HG03378 (cell line): ENCODE measurements around the gene NINL.

Experiments
- ATAC-seq: cut with Tn5 transposase; IDR thresholded peaks from one replicate; pipeline ENCODE4 v1.9.1; 2021; ENCODE audit warnings: mild to moderate bottlenecking, moderate library complexity; ENCODE audit not compliant: unreplicated experiment

NINL gene

DNA sequence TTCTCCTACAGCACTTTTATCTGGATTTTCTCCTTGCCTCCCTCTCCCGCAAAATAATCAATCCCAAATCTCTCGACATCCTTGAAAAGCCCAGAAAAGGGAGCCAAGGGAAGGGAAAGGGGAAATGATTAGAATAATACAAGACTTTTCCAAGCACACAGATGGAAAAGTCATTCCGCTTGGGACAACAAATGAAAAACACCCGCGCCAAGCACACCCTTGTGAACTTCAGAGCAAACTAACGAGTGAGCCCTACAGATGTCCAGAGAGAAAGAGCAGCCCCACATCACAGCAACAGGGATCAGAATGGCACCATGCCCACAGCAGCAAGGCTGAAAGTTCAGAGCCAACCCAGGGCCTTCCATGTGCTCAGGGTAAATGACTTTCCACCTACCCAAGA, 49.6 kb downstream of the NINL start:
- ATAC-seq = no peak

DNA sequence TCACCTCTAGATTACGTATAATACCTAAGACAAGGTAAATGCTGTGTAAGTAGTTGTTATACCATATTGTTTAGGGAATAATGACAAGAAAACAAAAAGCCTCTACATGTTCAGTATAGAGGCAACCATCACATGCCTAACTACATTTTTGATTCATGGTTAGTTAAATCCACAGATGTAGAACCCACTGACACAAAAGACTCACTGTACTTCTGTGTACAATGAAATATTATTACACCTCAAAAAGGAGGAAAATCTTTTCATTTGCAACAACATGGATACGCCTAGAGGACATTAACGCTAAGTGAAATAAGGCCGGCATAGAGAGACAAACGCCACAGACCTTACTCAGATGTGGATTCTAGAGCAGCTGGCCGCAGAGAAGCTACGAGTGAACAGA, 50.5 kb downstream of the NINL start:
- no peak for ATAC-seq

DNA sequence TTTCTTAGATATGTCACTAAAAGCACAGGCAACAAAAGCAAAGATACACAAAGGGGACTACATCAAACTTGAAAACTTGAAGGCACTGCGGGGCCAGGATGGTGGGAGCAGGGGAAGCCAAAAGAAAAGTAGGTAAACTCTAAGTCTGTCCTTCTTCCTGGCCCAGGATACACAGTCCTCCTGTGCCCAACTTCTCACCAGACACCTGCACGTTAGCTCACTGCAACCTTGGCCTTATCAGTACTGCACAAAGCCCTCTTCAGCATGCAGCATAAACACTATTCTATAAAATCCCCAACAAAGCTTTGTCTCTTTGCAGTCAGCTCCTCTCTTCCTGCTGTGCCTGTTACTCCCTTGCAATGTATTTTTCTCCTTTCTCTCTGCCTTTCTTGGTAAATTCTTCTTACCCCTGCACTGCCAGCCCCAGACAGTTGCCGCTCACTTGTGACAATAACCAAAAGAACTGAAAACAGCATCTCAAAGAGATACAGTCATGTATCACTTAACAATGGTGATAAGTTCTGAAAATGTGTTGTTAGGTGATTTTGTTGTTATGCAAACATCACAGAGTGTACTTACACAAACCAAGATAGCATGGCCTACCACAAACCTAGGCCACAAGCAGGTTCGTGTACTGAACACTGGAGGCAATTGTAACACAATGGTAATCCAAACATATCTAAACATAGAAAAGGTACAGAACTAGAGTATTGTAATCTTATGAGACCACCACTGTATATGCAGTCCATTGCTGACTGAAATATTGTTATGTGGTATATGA, 51.2 kb downstream of the NINL start:
- ATAC-seq = no peak

DNA sequence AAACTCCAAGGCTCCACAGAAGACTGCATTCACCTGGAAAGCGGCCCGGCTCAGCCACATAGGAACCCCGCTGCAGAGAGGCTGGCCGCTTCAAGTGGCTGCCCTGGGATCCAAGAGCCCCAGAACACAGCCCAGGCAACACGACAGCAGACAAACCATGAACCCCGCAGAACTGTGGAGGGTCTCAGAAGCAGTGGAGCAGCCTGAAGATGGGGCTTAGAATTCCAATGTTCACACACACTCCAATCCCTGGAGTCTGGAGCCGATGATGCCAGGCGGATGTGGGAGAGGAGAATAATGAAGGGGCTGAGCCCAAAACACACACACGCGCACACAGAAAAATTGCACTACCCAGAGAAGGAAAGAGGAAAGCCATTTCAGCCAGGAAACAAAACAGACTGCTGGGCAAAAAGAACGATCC, 52.4 kb downstream of the NINL start:
- no peak for ATAC-seq

DNA sequence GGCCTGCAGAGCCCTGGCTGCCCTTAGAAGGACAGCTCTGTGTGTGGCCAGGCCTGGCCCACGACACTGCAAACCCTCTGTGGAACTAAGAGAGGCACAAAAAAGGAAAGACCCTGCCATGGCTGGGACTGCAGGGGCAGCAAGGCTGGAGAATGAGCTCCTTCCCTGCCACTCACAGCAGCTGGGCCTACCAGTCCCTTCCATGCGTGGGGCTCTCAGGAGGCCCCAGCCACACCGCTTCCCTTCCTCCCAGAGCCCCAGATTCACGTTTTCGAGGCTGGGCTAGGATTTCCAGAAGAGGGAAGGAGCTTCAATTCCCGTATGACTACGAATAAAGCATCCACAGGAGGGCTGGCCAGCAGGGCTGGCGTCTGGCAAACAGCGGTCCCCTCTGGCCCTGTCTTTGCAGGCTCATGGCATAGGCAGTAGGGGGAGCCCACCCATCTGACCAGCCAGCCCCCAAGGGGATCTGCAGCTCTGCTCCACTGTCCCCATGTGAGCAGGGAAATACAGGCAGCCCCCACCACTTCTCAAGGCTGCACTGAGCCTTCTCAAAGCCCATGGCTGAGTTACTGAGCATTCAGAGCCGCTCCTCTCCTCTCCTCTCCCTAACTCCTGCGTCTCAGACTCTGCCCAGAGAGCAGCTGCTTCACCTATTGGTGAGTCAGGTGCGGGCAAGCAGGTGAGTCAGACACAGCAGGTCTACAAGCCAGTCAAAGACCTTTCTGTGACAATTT, 53.1 kb downstream of the NINL start:
- no peak for ATAC-seq

DNA sequence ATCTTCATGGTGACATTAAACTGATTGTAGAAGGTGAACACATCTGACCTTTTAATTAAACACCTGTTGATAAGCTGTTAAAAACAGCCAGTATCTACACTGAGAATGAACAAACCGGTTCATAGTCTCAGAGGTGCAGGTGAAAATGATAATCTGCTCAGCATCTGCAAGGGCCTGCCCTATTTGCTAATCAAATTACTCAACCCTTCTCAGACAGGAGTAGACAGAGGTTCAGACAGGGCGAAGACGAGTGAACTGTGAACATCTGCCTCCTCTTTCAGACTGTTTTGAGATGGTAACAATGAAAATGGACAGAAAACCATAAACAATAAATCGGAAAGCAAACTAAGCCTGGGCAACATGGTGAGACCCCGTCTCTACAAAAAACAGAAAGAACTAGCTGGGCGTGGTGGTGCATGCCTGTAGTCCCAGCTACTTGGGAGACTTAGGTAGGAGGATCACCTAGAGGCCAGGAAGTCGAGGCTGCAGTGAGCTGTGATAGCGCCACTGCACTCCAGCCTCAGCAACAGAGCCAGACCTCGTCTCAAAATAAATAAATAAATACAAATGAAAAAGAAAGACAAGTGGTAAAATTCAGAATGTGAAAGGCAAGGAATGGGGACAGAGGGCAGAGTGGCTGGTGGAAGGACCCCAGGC, 55.9 kb downstream of the NINL start:
- no peak for ATAC-seq

DNA sequence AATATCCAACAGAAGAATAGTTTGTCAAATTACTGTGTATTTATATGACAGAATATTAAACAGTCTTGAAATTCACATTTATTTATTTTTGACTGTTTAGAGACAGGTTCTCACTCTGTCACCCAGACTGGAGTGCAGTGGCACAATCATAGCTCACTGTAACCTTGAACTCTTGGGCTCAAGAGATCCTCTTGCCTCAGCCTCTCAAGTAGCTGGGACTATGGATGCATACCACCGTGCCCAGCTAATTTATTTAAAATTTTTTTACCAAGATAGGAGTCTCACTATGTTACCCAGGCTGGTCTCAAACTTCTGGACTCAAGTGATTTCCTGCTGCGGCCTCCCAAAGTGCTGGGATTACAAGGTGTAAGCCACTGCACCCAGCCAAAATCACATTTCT, 57.4 kb downstream of the NINL start:
- no peak for ATAC-seq

DNA sequence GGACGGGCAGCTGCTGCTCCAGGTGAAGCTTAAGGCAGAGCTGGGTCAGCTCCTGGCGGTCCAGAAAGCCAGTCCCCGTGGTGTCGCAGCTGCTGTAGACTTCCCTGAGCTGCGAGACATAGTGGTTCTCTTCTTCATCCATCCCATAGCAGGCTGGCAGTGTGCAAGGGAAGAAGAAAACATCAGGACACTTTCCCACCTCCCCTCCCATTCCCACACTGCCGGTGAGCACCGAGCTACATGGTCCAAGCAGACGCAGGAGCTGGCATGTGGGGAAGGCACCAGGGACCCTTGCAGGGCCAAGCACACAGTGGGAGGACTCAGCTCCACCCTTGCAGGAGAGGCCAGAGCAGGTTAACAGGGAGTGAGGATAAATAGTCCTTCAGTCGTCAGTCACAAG, 58.9 kb downstream of the NINL start:
- no peak for ATAC-seq

DNA sequence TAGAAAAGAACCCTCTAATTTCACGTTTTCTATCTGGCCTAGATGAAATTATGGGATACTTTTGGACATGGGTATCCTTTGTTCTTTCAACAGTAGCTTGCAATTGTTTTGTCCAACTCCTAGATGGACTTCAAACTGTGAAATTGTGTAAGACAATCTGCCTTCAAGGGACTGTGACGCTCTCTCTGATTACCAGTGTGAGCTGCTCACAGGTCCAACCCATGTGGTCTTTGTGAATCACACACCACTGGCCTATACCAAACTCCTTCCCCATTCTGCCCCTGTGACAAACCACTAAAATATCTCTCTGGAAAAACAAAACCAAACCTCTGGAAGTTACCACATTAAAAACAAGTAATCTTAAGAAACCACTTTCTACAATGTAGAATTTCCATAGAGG, 59.5 kb downstream of the NINL start:
- ATAC-seq = no peak

DNA sequence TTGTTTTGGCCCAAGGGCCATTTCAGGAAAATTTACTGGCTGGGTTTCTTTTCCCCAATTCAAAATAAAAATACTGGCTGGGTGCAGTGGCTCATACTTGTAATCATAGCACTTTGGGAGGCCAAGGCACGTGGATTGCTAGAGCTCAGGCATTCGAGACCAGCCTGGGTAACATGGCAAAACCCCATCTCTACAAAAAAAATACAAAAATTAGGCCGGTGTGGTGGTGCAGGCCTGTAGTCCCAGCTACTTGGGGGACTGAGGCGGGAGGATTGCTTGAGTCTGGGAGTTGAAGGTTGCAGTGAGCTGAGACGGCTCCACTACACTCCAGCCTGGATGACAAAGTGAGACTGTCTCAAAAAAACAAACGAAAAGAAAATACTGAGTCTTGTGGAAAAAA, 60.0 kb downstream of the NINL start:
- no peak for ATAC-seq

DNA sequence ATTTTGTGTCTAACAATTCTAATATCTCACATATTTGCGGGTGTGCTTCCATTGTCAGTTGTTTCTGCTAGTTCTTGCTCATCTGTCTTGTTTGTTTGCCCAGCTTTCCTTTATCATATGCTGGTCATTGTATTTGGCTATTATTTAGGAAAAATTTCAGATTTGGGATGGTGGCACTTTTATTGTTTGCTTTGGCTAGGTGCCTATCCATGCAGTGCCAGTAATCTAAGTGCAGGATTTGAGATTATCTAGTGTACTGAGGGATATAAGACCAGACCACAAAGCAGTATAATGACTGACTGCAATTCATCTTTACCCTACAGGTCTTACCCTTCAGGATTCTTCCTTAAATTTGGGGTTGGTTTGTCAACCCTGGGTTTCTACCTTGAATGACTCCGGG, 63.9 kb downstream of the NINL start:
- ATAC-seq = no peak

DNA sequence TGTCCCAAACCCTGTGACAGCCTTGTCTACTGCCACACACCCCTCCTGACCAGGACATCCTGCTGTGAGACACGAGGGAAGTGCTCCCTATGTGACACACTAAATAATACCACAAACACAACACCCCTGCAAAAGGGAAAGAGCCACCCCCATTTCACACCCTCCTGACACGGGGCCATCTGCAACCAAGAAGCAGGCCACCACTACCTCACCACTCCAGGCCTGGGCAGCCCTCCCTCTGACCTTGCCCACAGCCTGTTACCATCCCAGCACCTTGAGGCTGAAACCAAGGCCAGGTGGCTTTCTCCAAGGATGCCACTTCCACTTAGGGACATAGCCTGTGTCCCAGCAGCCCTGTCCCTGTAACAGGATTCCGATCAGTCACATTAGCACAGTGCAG, 68.2 kb downstream of the NINL start:
- no peak for ATAC-seq

DNA sequence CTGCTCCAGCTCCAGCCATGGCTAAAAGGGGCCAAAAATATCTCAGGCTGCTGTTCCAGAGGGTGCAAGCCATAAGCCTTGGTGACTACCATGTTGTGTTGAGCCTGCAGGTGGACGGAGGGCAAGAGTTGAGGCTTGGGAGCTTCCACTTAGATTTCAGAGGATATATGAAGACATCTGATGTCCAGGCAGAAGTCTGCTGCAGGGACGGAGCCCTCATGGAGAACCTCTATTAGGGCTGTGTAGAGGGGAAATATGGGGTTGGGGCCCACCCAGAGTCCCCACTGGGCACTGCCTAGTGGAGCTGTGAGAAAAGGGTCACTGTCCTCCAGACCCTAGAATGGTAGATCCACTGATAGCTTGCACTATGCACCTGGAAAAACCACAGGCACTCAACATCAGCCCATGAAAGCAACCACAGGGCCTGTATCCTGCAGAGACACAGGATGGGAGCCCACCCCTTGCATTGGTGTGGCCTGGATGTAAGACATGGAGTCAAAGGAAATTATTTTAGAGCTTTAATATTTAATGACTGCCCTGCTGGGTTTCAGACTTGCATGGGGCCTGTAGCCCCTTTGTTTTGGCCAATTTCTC, 70.5 kb downstream of the NINL start:
- ATAC-seq = no peak

DNA sequence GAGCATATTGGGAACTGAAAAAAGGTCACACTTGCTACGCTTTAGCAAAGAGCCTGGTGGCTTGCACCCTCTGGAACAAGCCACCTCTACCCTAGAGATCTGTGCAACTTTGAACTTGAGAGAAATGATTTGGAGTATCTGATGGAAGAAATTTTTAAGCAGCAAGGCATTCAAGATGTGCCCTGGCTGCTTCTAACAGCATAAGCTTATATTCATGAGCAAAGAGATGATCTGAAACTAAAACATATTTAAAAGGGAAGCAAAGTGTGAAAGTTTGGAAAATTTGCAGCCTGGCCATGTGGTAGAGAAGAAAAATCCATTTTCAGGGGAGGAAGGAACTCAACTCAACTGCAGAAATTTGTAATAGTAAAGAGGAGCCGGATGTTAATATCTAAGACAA, 71.1 kb downstream of the NINL start:
- no peak for ATAC-seq

DNA sequence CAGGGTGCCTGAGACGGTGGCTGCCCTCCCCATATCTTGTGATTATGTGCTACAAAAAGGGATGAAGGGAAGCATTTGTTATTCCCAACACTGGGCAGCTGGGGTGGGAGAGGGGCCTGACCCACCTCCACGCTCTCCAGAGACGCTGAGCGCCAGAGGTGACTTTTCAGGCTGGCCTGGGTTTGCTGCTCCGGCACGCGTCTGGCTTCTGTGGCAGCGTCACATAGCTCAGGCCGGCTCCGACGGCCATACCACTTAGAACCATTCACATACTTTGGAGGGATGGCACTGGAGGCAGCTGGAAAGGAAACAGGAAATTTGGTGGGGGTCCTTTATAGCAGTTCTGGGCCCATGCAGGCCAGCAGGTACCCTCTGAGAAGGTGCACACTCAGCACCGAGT, 72.6 kb downstream of the NINL start:
- no peak for ATAC-seq

DNA sequence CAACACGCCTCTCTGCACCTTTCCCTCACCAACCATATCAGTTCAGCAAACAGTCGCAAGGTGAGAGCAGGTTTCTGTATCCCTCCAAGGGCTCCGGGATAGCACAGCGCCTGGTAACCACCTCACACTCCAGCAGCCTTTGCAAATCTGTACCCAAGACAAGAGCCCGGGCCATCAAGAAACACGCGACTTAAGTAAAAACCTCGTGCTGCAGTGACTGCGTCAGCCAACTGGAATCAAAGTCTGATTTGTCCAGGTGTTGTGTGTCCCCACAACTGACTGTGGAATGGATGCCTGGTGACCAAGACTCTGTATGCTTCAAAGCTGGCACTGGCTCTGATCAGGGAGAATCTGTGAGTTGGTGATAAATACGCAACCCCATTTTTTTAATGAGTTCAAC, 74.1 kb downstream of the NINL start:
- ATAC-seq = no peak

DNA sequence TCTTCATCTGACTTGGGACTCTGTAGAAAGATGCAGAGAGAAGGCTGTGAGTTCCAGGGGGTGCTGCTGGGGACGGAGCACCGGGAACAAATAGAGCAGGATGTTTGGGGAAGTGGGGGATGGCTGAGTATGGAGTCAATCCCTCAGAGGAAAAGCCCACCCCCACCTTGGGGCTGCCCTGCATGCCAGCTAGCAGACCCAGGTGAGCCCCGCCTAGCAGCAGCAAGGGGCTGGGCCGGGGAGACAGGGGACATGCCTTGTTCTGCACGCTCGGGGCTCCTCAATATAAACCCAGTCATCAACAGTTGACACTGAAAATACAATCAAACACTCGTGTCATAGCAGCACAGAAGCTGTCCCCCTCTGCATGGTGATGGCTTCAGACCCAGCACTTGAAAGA, 74.6 kb downstream of the NINL start:
- ATAC-seq = no peak

DNA sequence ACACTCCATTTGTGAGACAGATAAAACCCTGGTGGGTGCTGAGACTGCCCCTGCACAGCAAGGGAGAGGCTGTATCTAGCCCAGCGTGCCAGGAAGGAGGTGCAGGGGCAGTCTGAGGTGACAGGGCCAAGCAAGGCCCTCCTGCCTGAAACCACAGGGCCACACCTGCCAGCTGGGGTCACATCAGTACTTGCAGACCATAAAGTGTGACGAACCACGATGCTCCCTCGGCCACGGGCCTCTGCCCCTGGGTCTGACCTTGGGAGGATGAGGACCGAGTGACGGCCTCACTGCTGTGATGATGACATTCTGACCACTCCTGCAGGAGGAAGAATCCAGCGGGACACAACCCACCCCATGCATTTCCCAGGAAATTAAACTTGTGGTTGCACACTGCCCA, 75.1 kb downstream of the NINL start:
- ATAC-seq = no peak

DNA sequence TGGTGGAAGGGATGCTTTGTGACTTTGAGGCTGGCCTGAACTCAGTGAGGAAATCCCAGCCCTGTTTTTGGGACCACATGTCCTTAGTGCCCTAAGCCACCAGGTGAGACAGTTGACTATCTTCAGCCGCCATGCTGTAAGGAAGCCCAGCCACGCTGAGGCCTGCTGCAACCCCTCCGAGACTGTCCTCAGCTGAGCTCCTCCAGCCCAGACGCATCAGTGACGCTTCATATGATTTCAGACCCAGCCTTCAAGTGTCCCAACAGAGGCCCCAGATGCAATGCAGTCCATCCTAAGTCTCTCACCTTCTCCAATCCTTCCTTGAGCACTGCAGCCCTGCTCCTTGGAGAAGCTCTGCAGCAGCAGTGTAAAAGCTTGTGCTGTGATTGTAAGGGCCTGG, 76.2 kb downstream of the NINL start:
- no peak for ATAC-seq

DNA sequence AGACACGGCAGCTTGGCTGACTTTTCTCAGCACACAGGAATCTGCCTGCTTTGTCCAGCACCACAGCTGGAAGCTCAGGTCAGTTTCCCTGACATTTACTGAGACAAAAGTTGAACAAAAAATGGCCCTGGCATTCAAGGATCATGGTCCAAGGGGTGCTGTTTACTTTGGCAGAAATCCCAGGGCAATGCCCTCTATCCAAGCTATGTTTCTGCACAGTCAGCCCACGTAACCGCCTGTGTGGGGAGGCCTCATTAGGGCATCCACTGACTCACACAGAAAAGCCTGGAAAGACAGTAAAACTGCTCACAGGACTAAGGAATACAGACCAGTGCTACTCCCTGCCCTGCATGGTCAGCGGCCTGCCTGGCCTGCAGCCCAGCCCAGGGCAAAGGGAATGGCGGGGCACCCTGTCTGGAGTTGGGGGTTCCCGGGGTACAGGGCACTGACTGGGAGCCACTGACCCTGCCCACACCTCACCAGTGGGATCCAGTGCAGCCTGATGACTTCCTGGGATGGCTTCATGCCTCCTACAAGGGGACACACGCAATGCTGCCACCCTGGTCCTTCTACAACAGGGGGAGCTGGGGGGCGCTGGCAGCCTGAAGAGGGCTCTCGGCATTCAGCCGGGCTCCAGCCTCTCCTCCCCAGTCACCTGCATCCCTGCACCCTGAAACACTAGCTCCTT, 77.1 kb downstream of the NINL start:
- ATAC-seq = no peak

DNA sequence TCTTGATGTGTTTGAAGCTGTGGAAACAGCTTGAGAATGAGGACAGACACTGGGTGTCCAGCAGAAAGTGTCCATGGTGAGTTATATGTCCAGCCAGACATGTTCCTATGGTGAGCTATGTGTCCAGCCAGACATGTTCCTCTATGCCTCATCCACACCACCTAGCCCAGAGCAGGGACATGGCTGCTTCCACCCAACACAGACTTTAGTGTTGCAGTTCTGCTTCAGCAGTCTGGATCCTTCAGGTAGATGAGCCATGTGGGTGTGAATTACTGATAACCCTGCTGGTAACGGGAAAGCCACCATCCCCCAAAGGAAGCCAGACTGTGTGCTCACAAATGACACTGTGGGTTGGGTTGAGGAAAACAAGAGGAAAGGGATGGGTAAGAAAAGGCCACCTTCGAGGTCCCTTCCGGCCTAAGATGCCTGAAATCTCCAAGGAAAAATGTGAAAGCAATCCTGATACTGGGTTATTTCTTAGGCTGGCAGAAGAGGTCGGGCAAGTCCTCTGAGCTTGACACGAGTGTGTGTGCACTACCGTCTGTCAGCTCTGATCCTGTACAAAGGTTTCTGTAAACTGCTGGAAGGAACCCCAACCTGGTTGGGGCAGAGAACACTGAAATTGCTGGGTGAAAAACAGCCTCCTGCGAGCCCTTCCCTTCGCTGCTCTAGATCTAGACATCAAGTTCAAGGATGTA, 77.8 kb downstream of the NINL start:
- ATAC-seq = no peak
